Activated CD8-positive, alpha-beta memory T cell treated with anti-CD3 and anti-CD28 coated beads for 24 hours (primary cell): ENCODE data around the gene MAGEB17.
"Not testable (repeated sequence)": the region's sequence is repeated elsewhere in the genome, so short reads cannot be mapped to it uniquely, and the experiment has no call there.

Source experiments
- DNase-seq: peaks from one replicate; pipeline ENCODE4 v3.0.0-alpha.2; 2020

Gene MAGEB17, protein sequence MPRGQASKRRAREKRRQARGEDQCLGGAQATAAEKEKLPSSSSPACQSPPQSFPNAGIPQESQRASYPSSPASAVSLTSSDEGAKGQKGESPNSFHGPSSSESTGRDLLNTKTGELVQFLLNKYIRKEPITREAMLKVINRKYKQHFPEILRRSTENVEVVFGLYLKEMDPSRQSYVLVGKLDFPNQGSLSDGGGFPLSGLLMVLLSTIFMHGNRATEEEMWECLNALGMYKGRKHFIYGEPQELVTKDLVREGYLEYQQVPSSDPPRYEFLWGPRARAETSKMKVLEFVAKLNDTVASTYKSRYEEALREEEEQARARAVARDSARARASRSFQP

GRCh38 chrX:16167181-16167580, at the start of gene MAGEB17:
Gene MAGEB17 (plus strand): TSS chrX:16167481. CDS start chrX:16170383, 2,902 bp downstream.
- DNase-seq = no peak

GRCh38 chrX:16119353-16120220, 47.7 kb upstream of the MAGEB17 start:
- no peak for DNase-seq

DNA sequence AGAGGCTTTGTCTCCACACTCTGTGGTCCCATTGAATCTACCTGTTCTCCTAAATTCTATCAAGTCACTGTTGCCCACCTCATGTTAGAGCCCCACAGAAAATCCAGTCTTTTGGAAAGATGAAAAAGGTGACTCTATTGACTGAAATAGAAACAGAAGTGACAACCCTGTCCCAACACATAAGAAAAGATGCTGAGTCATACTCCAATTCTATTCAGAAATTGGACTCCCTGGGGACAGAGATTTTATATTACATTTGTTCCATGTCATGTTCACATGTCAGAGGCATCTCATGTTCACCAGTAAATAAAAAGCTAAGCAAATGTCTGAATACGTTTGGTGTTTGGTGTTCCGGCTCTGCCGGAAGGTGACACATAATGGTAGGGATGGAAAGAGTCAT, 46.9 kb upstream of the MAGEB17 start:
- DNase-seq = no peak

GRCh38 chrX:16123222-16123786, 44.0 kb upstream of the MAGEB17 start, which contains the start of gene GRPR:
Gene GRPR (plus strand): TSS chrX:16123565. CDS start chrX:16123954, 389 bp downstream.
- DNase-seq = peak; percentile 77

DNA sequence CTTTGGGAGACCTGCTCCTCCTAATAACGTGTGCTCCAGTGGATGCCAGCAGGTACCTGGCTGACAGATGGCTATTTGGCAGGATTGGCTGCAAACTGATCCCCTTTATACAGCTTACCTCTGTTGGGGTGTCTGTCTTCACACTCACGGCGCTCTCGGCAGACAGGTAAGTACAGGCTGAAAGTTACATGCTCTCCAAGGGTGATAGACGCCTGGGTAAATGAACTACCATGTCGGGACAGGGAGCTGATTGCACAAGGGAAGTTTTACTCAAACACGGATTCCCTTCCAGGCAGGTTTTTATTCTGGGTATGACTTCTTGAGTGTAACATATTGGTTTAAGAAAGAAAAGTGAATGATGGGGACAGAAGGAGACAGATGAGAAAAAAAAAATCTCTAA, 43.1 kb upstream of the MAGEB17 start:
- DNase-seq = no peak

GRCh38 chrX:16125520-16126149, 41.6 kb upstream of the MAGEB17 start:
- DNase-seq = no peak

DNA sequence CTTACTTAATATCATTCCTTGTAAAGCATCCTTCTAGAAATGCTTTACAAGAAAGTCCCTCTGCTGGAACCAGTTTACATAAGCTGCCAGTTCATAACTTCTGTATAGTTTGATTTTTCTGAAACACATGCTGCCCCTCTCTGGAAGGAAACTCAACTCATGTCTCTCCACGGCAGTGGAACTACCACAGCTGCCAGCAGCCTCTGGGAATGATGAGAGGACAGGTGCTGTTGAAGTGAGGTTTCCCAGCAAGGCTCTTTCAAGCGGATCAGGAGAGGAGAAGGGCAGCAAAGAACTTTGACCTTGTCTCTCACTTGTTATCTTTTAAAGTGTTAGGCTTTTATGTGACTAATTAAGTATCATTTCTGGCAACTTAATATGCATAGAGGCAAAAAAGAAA, 36.6 kb upstream of the MAGEB17 start:
- no peak for DNase-seq

DNA sequence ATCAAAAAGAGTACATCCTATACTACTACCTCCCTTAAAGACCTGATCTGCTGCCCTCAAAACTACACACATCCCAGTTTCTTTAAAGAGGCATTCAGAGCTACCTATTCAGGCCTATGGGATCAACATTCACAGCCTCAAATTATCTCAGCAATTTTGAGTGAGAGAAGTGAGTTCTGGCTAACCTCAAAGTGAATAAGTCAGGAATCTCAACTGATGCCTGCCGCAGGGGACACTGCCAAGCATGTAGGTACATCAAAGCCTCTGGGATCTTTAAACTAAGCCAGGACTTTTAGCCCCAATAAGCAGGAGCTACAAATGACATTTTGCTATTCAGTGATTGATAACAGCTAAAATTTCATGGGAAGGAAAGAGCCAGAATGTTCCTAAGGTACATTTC, 32.3 kb upstream of the MAGEB17 start:
- DNase-seq = no peak

GRCh38 chrX:16136080-16136479, 31.2 kb upstream of the MAGEB17 start:
- DNase-seq = no peak

DNA sequence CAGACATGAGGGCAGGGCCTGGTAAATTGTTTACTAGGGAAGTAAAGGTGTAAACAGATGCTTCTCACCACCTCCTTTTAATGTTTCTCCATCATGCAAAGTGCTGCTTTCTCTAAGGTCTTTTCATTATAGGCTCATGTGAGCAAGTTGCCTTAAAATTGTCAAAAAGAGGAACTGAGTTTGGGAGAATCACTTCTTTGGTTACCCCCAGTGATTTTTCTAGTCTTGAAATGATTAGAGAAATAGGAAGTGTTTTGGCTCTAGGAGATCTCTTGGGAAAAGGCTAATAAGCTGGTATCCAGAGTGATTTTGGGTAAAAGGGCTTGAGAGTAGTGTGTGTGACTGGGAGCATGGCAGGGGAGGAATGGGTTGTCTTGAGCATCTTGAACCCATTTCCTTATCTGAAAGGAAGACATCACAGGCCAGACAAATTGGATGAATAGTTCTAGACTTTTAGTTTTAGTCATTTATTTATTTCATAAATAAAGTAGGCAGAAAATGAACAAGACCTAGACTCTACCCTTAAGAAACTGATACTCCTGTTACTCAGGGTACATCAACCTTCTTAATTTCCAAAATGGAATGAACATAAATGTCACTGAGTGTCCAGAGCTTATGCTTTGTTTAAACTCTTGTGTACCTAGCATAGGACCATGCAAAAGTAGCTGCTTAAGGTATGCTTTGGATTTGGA, 29.7 kb upstream of the MAGEB17 start:
- no peak for DNase-seq

DNA sequence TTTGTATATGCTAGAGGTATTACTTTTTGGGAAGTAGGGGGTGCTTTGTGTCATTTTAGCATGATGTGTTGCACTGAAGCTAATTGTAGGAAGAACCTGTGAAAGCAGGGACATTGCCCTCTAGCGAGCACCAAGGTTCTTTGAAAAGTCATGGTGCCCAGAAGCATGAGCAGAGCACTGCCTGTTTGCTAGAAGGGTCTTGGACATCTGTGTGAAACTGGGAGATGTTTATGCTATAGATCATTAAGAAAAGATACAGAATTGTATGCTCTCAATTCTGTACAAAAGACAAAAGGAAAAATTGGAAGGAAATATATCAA, 29.2 kb upstream of the MAGEB17 start:
- DNase-seq = no peak

GRCh38 chrX:16140448-16140847, 26.8 kb upstream of the MAGEB17 start:
- no peak for DNase-seq

DNA sequence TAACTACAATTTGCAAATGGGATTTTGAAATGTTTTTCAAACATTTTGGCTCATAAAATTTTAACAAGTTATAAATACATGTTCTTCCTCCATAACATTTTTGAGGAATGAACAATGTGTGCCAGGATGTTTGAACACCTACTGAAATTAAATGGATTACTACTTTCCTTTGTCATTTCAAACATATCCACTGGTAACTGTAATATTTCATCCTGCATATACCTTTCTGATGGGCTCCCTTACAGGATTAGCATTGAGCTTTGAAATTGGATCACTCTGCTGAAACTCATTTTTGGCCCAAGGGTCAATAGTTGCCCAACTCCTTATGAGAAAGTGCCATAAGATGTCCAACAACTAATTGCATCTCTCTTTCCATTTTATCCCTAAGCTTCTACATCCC, 26.3 kb upstream of the MAGEB17 start:
- DNase-seq = no peak

- no peak for DNase-seq
These were observed 25.6 kb upstream of the MAGEB17 start for GRCh38 chrX:16141422-16142245.

- no peak for DNase-seq
These were observed 25.1 kb upstream of the MAGEB17 start for GRCh38 chrX:16142246-16142558.

DNA sequence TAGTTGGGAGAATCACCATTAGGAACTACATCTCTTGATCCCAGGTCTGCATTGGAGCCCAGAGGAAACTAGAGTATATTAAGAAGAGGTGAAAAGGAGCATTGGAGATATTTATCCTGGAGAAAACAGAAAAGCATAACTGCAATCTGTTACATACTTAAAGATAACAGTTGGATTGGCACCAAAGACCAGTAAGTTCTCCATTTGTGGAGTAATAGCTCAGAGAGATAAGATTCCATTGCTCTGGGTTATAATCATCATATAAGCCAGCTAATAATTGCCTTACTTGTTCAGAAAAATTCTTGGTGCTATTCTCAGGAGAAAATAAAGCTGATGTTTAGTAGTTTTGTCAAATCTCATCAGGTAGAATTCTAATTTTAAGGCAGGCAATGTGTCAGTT, 23.3 kb upstream of the MAGEB17 start:
- no peak for DNase-seq

DNA sequence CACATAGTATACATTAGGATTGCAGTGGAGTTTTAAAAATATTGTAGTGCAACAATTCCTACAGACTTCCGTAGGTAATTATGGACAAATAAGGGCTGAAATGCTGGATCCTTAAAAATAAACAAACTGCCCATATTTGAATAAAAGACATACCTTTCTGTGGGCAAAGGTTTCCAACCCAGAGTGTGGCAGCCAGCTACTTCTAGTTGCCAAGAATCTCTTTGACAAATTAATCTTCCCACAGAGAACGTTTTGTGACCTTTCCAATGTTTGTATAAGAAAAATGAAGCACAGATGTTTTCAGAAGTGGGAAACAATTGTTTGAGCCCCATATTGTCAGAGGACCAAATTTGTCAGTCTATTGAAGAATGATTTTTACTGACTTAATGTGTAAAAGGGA, 22.9 kb upstream of the MAGEB17 start:
- no peak for DNase-seq

DNA sequence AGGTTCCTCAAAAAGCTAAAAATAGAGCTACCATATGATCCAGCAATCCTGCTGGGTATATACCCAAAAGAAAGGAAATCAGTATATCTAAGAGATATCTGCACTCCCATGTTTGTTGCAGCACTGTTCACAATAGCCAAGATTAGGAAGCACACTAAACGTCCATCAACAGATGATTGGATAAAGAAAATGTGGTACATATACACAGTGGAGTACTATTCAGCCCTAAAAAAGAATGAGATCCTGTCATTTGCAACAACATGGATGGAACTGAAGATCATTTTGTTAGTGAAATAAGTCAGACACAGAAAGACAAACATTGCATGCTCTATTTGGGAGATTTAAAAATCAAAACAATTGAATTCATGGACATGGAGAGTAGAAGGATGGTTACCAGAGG, 22.2 kb upstream of the MAGEB17 start:
- not testable (repeated sequence) for DNase-seq

- no peak for DNase-seq
These were observed 21.6 kb upstream of the MAGEB17 start for GRCh38 chrX:16145656-16146055.

GRCh38 chrX:16148896-16149295, 18.4 kb upstream of the MAGEB17 start:
- DNase-seq = no peak

GRCh38 chrX:16155581-16156096, 11.6 kb upstream of the MAGEB17 start:
- DNase-seq = no peak
